Spleen (tissue), 7 donors: ENCODE measurements around the gene ZNF345.

Experiments used
- POLR2A ChIP-seq, 3 donors: fragments of 450-650 bp; IDR thresholded peaks; one replicate each; pipeline ENCODE4 v1.5.1; 2017; ENCODE audit warnings: antibody characterized with exemption in 3 of 3, mild to moderate bottlenecking in 1 of 3
- TF ChIP-seq, protein P1 (sequence below), 11 experiments: fragments of 200-600 bp in 7 of 11; fragments of 450-650 bp in 4 of 11; sonication (generic) in 4 of 11; IDR thresholded peaks in 8 of 11; conservative IDR thresholded peaks in 3 of 11; 1 replicate in 7 of 11; 2 replicates in 4 of 11; pipeline versions ENCODE4 v1.4.0 to v1.8.0; 2016 to 2021; ENCODE audit warnings: antibody characterized with exemption in 11 of 11, inconsistent platforms in 4 of 11, mild to moderate bottlenecking in 1 of 11
- donor health status: DM: no; HTN: no; CAD: no; lungs with moderate emphysema.
- donor health status: DM: no; HTN: no; CAD: no.
- donor health status: DM: no; HTN: no; CAD: no.

- TF ChIP-seq POLR2A (IDR thresholded peaks at IDR 0.05), result peak in 1 of 3 donors; percentile 28
- TF ChIP-seq, protein P1, sequence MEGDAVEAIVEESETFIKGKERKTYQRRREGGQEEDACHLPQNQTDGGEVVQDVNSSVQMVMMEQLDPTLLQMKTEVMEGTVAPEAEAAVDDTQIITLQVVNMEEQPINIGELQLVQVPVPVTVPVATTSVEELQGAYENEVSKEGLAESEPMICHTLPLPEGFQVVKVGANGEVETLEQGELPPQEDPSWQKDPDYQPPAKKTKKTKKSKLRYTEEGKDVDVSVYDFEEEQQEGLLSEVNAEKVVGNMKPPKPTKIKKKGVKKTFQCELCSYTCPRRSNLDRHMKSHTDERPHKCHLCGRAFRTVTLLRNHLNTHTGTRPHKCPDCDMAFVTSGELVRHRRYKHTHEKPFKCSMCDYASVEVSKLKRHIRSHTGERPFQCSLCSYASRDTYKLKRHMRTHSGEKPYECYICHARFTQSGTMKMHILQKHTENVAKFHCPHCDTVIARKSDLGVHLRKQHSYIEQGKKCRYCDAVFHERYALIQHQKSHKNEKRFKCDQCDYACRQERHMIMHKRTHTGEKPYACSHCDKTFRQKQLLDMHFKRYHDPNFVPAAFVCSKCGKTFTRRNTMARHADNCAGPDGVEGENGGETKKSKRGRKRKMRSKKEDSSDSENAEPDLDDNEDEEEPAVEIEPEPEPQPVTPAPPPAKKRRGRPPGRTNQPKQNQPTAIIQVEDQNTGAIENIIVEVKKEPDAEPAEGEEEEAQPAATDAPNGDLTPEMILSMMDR (IDR thresholded peaks at IDR 0.05 in 8 of 11, conservative IDR thresholded peaks at IDR 0.05 in 3 of 11), result peak; percentile 28 to 79 (median 64)
Observed at GRCh38 chr19:36915992-36916830, 65.5 kb downstream of the ZNF345 start, which contains the start of the genes ZNF568 and ZNF829.
